SK-N-SH treated with all-trans-retinoic acid at 6 μM for 48 hours (cell line): Measurements from ENCODE around the gene KCTD1.

ENCODE experiments used
- ARNTL ChIP-seq: fragments of 450-650 bp; formaldehyde crosslinking; IDR thresholded peaks from 2 replicates; pipeline ENCODE4 v1.5.0; 2020; ENCODE audit warnings: low read depth, mild to moderate bottlenecking, moderate library complexity, borderline replicate concordance
- OSR1 ChIP-seq: fragments of 250-450 bp; sonication (Bioruptor Pico); IDR thresholded peaks from 2 replicates; pipeline ENCODE4 v1.8.0; 2022; ENCODE audit warnings: moderate library complexity, mild to moderate bottlenecking, inconsistent platforms
- RARB ChIP-seq: fragments of 250-450 bp; sonication (Bioruptor Pico); IDR thresholded peaks from 2 replicates; pipeline ENCODE4 v1.8.0; 2021; ENCODE audit warnings: mild to moderate bottlenecking, moderate library complexity
- ZFP30 ChIP-seq: fragments of 450-650 bp; formaldehyde crosslinking; IDR thresholded peaks from 2 replicates; pipeline ENCODE4 v1.5.0; 2022; ENCODE audit warnings: mild to moderate bottlenecking, moderate library complexity
- ZNF8 ChIP-seq: fragments of 450-650 bp; formaldehyde crosslinking; IDR thresholded peaks from 2 replicates; pipeline ENCODE4 v1.5.0; 2020; ENCODE audit warnings: mild to moderate bottlenecking, moderate library complexity

- TF ChIP-seq OSR1 (CRISPR knock-in tag) (no peak), ZFP30 (CRISPR knock-in tag) (no peak), ARNTL (CRISPR knock-in tag) (no peak), RARB (no peak), ZNF8 (CRISPR knock-in tag) (no peak)
Observed at GRCh38 chr18:26526128-26526965, 22.0 kb downstream of the KCTD1 start.
